ENCODE measurements around the gene ARHGAP26.

Gene ARHGAP26

DNA sequence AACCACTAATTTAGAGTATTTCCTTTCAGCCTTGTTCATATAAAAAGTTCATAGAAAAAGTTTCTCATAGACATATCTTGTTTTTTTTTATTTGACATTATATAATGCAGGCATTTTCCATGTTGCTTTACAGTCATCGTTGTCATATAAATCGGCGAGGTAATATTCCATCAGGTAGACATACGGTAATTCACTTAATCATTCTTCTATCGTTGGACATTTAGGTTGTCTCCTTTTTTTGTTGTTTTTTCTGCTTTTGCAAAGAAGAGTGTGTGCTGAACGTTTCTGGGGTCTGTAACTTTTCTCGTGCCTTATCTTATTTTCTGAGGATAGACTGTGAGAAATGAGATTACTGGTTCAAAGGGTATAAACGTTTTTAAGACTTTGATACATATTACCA lies 283.6 kb downstream of the ARHGAP26 start:
- DNase-seq = no peak

- no peak for DNase-seq
Observed at GRCh38 chr5:143054480-143054941, 284.3 kb downstream of the ARHGAP26 start.

GRCh38 chr5:143055596-143056338 lies 285.6 kb downstream of the ARHGAP26 start:
- DNase-seq = no peak

- no peak for DNase-seq
Observed at GRCh38 chr5:143056339-143056704, 286.1 kb downstream of the ARHGAP26 start.

- no peak for DNase-seq
Observed at GRCh38 chr5:143056792-143057579, 286.8 kb downstream of the ARHGAP26 start.

DNA sequence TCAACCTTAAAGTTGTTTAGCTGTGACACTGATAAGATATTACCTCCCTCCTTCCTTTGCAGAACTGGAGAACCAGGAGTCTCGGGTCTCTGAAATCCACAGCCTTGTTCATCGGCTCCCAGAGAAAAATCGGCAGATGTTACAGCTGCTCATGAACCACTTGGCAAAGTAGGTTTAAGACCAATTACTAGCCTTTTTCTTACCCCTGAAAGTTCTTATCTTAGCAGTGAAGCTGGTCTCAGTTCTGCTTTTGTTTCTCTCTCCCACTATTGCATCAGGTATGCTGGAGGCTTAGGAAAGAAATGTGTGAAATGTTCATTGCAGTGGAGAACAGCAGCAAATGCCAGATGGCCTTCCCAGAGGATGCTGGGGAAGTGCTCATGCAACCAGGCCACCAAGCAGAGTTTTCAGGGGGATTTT lies 287.4 kb downstream of the ARHGAP26 start:
- no peak for DNase-seq

DNA sequence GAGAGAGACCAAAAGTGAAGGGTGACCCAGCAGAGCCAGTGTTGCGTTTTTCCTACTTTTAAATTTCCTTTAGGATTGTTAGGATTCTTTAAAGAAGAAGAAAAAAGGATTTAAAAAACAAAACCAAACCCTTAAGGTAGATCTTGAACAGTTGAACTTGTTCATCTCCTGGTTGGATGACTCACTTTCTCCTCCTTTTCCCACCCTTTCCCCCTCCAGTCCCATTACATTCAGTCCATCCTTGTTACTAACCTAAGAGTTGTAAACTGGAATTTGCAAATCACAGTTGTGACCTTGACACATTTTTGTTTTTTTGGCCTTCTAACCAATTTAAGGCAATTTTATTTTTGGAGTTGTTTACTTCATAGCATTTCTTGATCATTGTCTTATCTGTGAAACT lies 289.2 kb downstream of the ARHGAP26 start:
- no peak for DNase-seq

GRCh38 chr5:143059976-143060765 lies 290.0 kb downstream of the ARHGAP26 start:
- no peak for DNase-seq

DNA sequence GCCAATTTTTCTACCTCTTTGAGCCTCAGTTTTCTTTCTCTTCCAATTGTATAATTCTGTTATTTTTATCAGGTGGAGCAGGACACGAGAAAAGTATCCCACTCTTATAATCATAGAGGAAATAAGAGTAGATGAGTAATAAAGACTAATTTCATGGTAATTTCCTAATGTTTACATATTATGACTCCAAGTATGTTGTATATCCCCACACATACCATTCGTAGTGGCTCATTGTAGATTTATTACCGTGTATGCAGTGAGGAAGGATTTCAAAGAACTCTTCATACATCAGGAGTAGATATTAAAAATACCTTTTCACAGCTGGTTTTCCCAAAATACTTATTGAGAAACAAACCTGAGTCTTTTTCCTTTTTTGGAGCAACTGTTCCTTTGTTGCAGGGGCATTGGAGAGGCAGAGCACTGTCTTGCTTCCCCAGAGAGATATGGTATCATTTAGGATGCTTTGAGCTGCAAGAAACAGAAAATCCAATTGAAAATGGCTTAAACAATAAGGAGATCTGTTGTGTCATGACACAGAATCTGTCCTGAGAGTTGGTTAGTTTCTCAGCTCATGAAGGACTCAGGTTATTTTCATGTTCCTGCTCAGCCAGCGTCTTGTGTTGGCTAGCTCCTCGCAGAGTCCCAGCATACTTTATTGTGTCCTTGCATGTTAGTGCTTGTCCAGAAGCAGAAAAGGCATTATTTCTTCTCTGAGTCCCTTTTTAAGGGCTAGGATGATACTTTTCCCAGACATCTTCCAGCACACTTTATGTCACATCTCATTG lies 291.2 kb downstream of the ARHGAP26 start:
- DNase-seq = no peak

DNA sequence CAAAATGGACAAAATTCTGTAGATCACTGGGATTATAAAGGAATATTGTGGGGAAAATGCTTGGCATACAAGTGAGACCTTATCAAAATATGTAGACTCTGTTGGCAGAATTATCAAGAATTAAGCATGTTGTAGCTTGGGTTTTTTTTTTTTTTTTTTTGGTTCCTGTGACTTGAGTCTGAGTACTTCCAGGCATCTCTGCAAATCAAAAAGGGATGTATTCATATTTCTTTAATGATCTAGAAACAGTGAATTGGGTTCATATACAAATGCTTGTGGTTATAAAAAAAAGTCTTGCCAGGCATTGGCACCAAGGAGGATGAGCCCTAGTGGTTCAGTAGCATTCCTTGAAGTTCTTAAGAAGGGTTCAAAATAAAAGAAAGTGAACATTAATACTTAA lies 292.2 kb downstream of the ARHGAP26 start:
- DNase-seq = no peak

GRCh38 chr5:143063175-143063970 lies 293.2 kb downstream of the ARHGAP26 start:
- DNase-seq = no peak

DNA sequence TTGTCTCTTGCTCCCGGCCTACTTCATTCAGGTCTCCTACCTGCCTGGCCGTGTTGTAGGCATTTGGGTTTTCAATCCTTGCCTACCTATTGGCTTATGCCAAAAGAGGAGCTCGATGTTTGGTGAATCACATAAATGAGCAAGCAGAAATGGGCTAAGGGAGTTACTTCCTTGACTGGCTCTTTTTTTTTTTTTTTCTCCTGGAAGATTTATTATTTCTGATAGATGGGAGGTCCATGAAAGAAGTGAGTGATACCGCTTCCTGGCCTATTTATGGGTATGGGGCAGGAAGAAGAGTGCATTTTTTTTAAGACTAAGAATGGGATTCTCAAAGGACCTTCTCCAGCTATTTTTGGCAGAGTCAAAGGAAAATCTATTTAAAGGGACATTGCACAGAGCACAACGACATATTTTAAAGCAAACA lies 294.1 kb downstream of the ARHGAP26 start:
- no peak for DNase-seq

DNA sequence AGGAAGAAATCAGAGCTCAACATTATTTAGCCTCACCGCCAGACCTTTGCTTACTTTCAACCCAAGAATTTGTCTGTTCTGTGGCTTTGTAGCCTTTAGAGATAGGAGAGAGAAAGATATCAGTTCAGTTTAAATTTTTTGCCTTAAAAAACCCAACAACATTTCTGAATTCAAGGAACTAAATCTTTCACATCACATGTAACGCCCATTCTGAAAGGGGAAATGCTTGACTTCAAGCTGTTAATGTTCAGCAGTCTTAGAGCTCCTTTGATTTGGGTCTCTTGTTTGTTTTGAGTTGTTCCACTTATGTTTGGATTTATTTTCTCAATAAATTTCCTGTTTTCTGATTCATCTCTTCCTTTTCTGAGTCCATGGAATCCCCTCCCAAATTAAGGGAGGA lies 294.5 kb downstream of the ARHGAP26 start:
- no peak for DNase-seq

- DNase-seq = no peak
Observed at GRCh38 chr5:143065185-143065965, 295.2 kb downstream of the ARHGAP26 start.

- no peak for DNase-seq
Observed at GRCh38 chr5:143065996-143066522, 295.9 kb downstream of the ARHGAP26 start.

- no peak for DNase-seq
Observed at GRCh38 chr5:143066556-143067281, 296.5 kb downstream of the ARHGAP26 start.

DNA sequence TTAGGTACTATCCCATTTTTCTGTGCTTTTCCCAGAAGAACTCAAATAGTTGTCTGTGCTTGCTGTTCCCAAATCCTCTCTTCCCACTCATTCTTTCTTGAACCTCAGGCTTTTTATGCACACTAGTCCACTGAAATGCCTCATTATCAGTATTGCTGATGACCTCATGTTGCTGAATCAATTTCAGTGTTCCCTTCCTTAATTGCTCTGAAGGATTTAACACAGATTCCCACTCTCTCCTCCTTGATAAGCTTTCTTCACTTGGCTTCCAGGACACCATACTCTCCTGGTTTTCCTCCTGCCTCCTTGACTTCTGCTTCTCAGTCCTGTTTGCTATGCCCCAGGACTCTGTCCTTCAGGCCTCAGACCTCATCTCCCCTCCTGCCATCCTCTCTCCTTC lies 298.5 kb downstream of the ARHGAP26 start:
- DNase-seq = no peak

DNA sequence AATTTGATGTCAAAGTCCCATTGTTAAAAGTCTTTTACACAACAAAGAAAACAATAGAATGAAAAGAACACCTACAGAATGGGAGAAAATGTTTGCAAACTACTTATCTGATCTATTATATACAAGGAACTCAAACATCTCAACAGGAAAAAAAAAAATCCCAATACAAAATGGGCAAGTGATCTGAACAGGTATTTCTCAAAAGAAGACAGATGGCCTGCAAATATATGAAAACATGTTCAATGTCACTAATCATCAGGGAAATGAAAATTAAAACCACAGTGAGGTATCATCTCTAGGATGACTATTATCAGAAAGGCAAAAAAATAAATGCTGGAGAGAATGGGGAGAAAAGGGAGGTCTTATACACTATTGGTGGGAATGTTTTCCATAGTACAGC lies 301.8 kb downstream of the ARHGAP26 start:
- no peak for DNase-seq

DNA sequence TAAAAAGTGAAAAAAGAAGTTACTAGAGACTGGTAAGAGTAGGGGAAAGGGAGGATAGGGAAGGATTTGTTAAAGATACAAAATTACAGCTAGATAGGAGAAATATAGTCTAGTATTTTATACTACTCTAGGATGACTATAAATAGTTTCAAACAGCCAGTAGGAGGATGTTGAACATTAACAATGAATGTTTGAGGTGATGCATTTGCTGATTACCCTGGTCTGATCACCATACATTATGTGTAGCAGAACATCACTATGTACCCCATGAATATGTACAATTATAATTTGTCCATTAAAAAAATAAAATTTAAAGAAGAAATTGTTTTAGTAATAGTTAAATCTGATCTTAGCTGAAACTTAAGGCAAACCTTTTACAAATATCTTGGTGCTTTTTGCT lies 302.6 kb downstream of the ARHGAP26 start:
- DNase-seq = no peak

- no peak for DNase-seq
Observed at GRCh38 chr5:143073766-143074165, 303.6 kb downstream of the ARHGAP26 start.
